ENCODE data around the gene RABGAP1.

The RABGAP1 gene

GRCh38 chr9:122944960-122945888 is 4.4 kb downstream of the RABGAP1 start:
- in situ Hi-C loops (cut with HindIII; ENCODE audit: low sequenced_read_pairs), result no loop called here

DNA sequence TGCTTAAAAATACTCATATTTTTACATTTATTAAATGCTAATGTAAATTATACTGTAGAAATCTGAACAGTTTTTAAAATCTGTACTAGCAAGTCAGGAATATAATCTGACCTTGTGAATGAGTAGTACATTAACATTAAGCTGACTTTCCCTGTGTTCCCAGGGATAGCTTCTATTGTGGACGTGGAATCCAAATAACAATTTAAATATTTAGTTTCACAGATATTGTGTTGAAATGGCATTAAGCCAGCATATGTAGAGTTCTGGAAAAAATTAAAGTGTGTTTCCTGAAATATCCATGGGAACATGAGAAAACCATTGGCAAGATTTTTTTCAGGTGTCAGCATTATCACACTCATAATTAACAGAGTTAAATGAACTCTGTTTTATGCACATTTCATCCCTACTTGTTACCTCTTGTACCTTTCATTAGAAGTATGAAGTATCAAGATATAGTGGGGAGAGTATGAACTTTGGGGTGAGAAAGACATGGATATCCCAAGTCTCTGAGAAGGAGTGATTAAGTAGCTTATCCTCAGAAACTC is 5.7 kb downstream of the RABGAP1 start:
- in situ Hi-C loops (cut with HindIII; ENCODE audit: low sequenced_read_pairs), result no loop called here

- in situ Hi-C loops (cut with HindIII; ENCODE audit: low sequenced_read_pairs), result no loop called here
Measured at GRCh38 chr9:122948313-122948712, 7.5 kb downstream of the RABGAP1 start.

DNA sequence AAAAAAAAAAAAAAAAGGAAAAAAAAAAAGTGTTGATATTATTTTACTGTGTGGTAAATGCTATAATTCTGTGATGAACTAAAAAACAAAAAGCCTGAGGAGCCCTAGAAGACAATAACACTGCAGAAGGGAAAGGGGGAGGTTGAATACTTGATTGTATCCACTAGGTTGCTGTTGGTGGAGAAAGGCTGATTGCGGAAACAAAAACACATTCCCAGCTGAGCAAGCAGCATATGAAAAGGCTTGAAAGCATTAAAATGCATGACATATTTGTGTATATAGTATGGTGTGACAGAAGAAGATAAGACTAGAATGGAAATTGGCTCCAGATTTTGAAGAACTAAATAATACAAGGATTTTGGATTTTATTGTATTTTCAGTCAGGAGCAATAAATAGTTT is 8.9 kb downstream of the RABGAP1 start:
- in situ Hi-C loops (cut with HindIII; ENCODE audit: low sequenced_read_pairs), result no loop called here

- in situ Hi-C loops (cut with HindIII; ENCODE audit: low sequenced_read_pairs), result no loop called here
Measured at GRCh38 chr9:122950263-122950662, 9.4 kb downstream of the RABGAP1 start.

- in situ Hi-C loops (cut with HindIII; ENCODE audit: low sequenced_read_pairs), result no loop called here
Measured at GRCh38 chr9:122951056-122951455, 10.2 kb downstream of the RABGAP1 start.

- in situ Hi-C loops (cut with HindIII; ENCODE audit: low sequenced_read_pairs), result no loop called here
Measured at GRCh38 chr9:122954253-122954691, 13.5 kb downstream of the RABGAP1 start.

DNA sequence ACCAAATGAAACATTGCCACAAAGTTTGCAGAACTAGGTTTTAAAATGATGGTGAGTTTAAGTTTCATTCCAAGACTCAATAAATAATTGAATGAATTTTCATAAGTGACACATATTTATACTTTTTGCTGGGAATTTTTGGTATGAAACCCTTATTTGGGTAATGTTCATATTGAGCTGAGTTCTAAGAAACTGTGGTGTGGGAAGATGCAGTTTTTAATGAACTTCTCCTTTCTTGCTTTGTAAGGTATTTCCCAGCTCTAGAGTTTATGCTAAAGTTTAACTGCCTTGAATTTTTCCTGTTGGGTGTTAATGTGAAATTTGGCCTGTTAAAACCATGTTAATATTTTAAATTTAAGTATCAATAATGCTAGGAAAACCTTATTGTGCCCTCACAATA is 15.1 kb downstream of the RABGAP1 start:
- in situ Hi-C loops (cut with HindIII; ENCODE audit: low sequenced_read_pairs), result no loop called here

GRCh38 chr9:122961139-122961538 is 20.3 kb downstream of the RABGAP1 start:
- in situ Hi-C loops (cut with HindIII; ENCODE audit: low sequenced_read_pairs), result no loop called here

DNA sequence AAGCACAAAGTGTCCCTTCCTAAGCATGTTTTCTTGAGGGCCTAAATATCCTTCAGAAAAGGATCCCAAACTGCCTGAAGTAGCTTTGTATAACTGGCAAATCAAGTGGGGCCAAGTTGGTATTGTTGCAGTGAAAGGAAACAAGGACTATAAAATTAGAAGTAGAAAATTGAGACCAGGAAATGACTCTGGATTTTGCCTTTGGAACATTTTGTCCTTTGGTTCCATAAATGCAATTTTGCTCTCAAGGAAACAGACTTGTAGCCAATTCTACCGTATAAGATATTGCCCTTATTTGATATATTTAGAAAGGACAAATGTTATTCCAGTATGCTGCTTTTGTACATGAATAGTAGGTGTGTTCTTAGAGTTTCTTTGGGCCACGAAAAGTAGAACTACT is 34.4 kb downstream of the RABGAP1 start:
- in situ Hi-C loops (cut with HindIII; ENCODE audit: low sequenced_read_pairs), result no loop called here

DNA sequence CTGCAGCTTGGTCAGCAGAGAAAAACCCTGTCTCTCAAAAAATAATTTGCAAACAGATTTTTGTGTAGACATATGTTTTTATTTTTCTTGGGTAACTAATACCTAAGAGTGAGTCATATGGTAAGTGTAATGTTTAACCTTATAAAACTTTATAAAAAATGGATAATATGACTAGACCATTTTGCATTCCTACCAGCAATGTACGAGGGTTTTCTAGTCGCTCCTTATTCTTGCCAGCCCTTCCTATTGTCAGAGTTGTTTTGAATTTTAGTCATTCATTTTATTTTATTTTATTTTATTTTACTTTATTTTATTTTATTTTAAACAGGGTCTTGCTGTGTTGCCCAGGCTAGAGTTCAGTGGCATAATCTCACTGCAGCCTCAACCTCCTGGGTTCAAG is 37.8 kb downstream of the RABGAP1 start:
- in situ Hi-C loops (cut with HindIII; ENCODE audit: low sequenced_read_pairs), result no loop called here

DNA sequence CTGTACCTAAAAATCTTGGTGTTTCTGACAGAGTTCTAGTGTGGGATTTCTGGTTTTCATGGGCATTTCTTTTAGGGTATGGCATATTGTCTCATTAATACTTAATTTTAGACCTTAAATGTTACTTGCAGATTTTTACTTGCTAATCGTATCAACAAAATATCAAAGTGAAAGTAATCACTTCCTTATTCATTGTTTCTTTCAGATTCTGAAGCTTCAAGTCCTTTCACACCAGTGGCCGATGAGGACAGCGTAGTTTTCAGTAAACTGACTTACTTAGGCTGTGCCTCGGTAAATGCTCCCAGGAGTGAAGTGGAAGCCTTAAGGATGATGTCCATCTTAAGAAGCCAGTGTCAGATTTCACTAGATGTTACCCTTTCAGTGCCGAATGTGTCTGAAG is 45.2 kb downstream of the RABGAP1 start:
- in situ Hi-C loops (cut with HindIII; ENCODE audit: low sequenced_read_pairs), result loop anchor here (5.0 kb wide), 1 partner anchor 41 kb away; no protein-coding TSS in a partner anchor

- in situ Hi-C loops (cut with HindIII; ENCODE audit: low sequenced_read_pairs), result loop anchor here (5.0 kb wide), 1 partner anchor 39 kb away; no protein-coding TSS in a partner anchor
Measured at GRCh38 chr9:122988141-122988540, 47.3 kb downstream of the RABGAP1 start.

DNA sequence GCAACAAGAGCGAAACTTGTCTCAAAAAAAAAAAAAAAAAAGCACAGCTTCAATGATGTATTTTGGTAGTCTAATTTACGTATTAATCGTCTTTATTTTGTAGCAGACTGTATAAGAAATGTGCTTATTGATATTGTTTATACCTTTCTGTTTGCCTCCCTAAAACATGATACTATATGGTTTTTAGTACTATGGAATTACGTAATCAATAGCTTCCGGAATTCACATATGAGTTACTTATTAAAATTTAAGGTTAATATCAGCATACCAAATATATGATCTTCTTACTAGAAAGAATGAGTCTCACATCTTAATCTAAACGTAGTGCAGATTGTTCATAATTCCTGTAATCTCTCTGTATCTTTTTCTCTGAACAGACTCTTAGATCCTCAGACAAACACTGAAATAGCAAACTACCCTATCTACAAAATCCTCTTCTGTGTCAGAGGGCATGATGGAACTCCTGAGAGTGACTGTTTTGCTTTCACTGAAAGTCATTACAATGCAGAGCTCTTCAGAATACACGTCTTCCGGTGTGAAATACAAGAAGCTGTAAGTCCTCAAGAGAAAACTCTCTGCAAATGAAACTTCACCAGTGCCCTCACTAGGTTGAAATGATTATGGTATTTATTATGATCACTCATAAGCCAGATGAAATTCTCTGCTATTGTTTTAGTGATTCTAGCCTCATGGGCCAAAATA is 48.3 kb downstream of the RABGAP1 start:
- in situ Hi-C loops (cut with HindIII; ENCODE audit: low sequenced_read_pairs), result loop anchor here (5.0 kb wide), 1 partner anchor 38 kb away; no protein-coding TSS in a partner anchor

DNA sequence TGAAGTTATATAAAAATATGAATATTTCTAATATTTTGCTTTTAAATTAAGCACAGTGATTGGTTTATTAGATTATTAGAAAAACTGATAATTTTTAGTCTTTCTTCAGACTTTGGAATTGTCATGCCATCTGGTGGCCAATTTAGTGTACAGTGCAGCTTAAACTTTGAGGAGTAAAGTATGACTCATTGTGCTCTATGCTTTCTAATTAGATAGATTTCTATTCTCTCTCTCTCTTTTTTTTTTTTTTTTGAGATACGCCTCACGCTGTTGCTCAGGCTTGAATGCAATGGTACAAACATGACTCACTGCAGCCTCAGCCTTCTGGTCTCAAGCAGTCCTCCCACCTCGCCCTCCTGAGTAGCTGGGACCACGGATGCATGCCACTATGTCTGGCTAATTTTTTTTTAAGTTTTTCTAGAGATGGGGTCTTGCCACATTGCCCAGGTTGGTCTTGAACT is 50.6 kb downstream of the RABGAP1 start:
- in situ Hi-C loops (cut with HindIII; ENCODE audit: low sequenced_read_pairs), result no loop called here

DNA sequence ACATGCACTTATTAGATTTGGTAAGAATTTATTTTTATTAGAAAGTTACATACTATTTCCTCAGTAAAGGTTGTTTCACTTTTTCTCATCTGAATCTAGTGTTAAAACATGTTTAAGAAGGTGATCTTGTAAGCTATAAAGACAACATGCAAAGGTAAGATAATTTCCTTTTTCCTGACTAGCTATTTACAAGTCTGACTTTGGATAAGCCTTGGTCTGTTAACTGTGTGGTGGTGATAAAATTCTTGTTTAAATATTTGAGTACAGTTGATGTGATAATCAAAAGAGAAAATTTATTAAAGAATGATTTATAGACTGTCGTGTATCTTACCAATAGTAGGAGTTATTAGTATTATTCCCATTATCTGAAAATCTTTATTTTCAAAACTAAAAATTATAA is 55.8 kb downstream of the RABGAP1 start:
- in situ Hi-C loops (cut with HindIII; ENCODE audit: low sequenced_read_pairs), result no loop called here

GRCh38 chr9:122998448-122998847 is 57.6 kb downstream of the RABGAP1 start:
- in situ Hi-C loops (cut with HindIII; ENCODE audit: low sequenced_read_pairs), result no loop called here

DNA sequence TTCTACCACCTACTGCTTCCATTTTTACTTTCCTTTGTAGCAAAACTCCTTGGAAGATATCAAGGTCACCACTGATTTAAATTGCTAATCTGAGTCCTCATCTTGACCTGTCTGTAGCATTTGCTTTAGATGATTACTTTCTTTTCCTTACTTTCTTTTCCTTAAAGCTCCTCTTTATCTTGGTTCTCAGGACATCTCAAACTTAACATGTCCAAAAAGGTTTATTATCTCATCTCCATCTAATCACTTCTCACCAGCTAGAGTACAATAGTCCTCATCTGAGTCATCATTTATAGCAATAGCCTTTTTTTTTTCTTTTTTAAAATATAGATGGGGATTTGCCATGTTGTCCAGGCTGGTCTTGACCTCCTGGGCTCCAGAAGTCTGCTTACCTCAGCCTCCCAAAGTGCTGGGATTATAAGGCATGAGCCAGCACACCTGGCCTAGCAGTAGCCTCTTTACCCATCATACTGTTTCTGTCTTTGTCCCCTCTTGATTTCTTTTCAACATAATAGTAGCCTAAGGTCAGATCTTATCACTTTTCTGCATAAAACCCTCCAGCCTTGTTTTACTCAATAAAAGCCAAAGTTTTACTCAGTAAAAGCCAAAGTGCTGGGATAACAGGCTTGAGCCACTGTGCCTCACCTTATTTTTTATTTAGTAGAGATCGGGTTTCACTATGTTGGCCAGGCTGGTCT is 59.7 kb downstream of the RABGAP1 start:
- in situ Hi-C loops (cut with HindIII; ENCODE audit: low sequenced_read_pairs), result no loop called here

DNA sequence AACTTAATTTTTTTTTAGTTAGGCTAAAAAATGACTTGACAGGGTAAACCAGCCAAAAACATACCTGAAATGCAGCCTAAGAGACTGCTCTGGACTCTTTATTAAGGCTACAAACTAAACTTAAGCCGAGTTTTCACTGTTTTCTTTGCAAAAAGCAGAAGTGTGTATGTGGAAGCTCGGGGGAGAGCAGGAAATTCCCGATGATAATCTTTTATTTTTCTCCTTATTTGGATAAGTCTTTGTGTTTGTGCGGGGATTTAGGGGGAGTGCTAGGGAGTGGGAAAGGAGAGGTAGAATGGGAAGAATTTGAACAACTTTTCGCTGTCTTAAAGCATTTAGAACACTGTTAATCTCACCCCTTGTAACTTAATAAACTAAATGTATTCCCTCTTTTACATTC is 61.9 kb downstream of the RABGAP1 start:
- in situ Hi-C loops (cut with HindIII; ENCODE audit: low sequenced_read_pairs), result no loop called here

GRCh38 chr9:123003466-123003865 is 62.6 kb downstream of the RABGAP1 start:
- in situ Hi-C loops (cut with HindIII; ENCODE audit: low sequenced_read_pairs), result no loop called here

- in situ Hi-C loops (cut with HindIII; ENCODE audit: low sequenced_read_pairs), result no loop called here
Measured at GRCh38 chr9:123005964-123006363, 65.1 kb downstream of the RABGAP1 start.
